ENCODE measurements around the gene XRCC4. TPM values are rescaled to one million over a fixed set of nuclear protein-coding genes. Genes with fewer than 3 reads are reported as not detected.

The XRCC4 gene
- total and polyA plus RNA-seq, 9 of the 15 experiments (the other 6 are each of a cell fraction or from before 2014, with no cell fraction given): 13.6 to 61.6 (median 22.4) TPM

GRCh38 chr5:83029912-83030311 lies 47.4 kb upstream of the XRCC4 start (continued):
- 0 out of 2 replicates have a peak, but pooled peaks have one; percentile 17 for TF ChIP-seq L3MBTL2 (IDR thresholded peaks at IDR 0.05)
- no peak for TF ChIP-seq ERF (CRISPR knock-in tag; IDR thresholded peaks at IDR 0.05)
- no peak for TF ChIP-seq ZFPM2 (CRISPR knock-in tag; IDR thresholded peaks at IDR 0.05)
- peak; percentile 88 for TF ChIP-seq NFE2 (IDR thresholded peaks at IDR 0.05; ENCODE audit: low read depth)
- no peak for TF ChIP-seq ZNF121 (CRISPR knock-in tag; conservative IDR thresholded peaks at IDR 0.05)
- no peak for TF ChIP-seq OTX1 (CRISPR knock-in tag; IDR thresholded peaks at IDR 0.05)
- no peak for TF ChIP-seq ARID3B (CRISPR knock-in tag; IDR thresholded peaks at IDR 0.05; ENCODE audit: borderline replicate concordance)
- TF ChIP-seq BHLHE40 (IDR thresholded peaks at IDR 0.05; ENCODE audit: low read length): no peak
- no peak for TF ChIP-seq ZNF696 (CRISPR knock-in tag; conservative IDR thresholded peaks at IDR 0.05)
- peak; percentile 93 for TF ChIP-seq MAFG (tag; conservative IDR thresholded peaks at IDR 0.05)
- TF ChIP-seq LCOR (CRISPR knock-in tag; IDR thresholded peaks at IDR 0.05): no peak
- no peak for TF ChIP-seq ZNF639 (CRISPR knock-in tag; conservative IDR thresholded peaks at IDR 0.05 in 1 of 2, IDR thresholded peaks at IDR 0.05 in 1 of 2)
